Lower leg skin (tissue), 4 donors: ENCODE results near the gene NCMAP. TPM values are rescaled to one million over a fixed set of nuclear protein-coding genes. Genes with fewer than 3 reads are reported as not detected.

Source experiments
- DNase-seq, 2 donors: peaks; one replicate each; pipeline ENCODE4 v3.0.0-alpha.2; 2019; ENCODE audit warnings: low spot score in 2 of 2
- H3K4me3 ChIP-seq: fragments of 200-600 bp; sonication (generic); 2 replicates; pipeline ENCODE4 v1.5.1; 2017; ENCODE audit warnings: mild to moderate bottlenecking, low read depth; ENCODE audit not compliant: poor library complexity, severe bottlenecking
- CTCF ChIP-seq, 3 donors: fragments of 450-650 bp; IDR thresholded peaks; one replicate each; pipeline ENCODE4 v1.5.1; 2016; ENCODE audit warnings: antibody characterized with exemption in 3 of 3, mild to moderate bottlenecking in 3 of 3, moderate library complexity in 2 of 3
- POLR2A ChIP-seq, 2 donors: fragments of 450-650 bp; IDR thresholded peaks; one replicate each; pipeline ENCODE4 v1.6.1; 2016 to 2017; ENCODE audit warnings: antibody characterized with exemption in 2 of 2, mild to moderate bottlenecking in 1 of 2, moderate library complexity in 1 of 2
- WGBS, 2 donors: methylation state at CpG; one replicate each; pipeline ENCODE4 v1.1.5; 2018; 5-methylcytosine and 5-hydroxymethylcytosine counted together
- intact Hi-C: fragments of 100-400 bp; cut with DNase I; formaldehyde crosslinking; loops from one replicate; pipeline ENCODE4 v1.15.0; 2023; ENCODE audit warnings: low total_unique reads
- total RNA-seq, 4 donors: library from RNA; depleted of rRNA; stranded (reverse); fragments of >200 nt; gene quantifications; one replicate each; pipeline ENCODE4 v1.1.0, GENCODE V29; 2016

The NCMAP gene
- total RNA-seq, 4 donors from 2014 or later: 0.21 to 1.3 (median 0.60) TPM

DNA sequence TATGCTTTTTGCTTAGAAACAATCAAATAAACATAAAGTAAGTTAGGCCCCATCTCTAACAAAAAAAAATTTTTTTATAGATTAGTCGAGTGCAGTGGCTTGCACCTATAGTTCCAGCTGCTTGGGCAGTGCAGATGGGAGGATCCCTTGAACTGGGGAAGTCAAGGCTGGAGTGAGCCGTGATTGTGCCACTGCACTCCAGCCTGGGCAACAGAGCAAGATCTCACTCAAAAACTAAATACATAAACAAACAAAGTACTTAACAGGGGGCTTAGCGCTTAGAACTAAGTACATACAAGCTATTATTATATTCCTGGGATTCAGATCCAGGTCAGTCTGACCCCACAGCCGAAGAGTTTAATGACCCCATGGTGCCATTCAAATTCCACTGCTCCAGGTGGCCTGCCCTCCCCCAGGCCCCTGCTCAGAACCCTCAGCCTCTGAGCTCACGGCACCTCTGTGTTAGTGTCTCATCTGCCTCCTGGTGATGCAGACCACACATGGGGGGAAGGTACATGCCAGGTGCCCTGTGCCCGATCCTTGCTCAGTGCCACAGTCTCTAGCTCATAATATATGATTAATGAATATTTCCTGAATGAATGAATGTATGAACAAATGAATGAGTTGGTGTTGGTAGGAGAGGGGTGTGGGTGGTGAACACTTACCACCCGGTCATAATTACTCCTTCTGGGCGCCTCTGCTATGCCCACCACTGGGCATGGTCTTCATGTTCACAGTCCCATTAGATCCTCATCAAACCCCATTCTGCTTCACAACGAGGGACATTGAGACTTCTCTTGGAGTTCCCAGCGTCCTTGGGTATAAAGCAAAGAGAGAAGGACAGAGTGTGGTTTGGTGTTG, 14.6 kb downstream of the NCMAP start:
- intact Hi-C loops: no loop called here
- WGBS, 2 donors: 80 to 83% methylated on average over 10 of the region's 10 CpGs
- no peak for DNase-seq
- no peak overlapping the region for H3K4me3 ChIP-seq
- TF ChIP-seq POLR2A (IDR thresholded peaks at IDR 0.05) (no peak), CTCF (IDR thresholded peaks at IDR 0.05) (no peak)

- WGBS, 2 donors: 78 to 88% methylated on average over 3 to 9 of the region's 9 CpGs
- no peak overlapping the region for H3K4me3 ChIP-seq
- intact Hi-C loops: no loop called here
- TF ChIP-seq POLR2A (IDR thresholded peaks at IDR 0.05) (no peak), CTCF (IDR thresholded peaks at IDR 0.05) (no peak)
- DNase-seq: no peak
These were observed 16.4 kb downstream of the NCMAP start for GRCh38 chr1:24572301-24572700.

DNA sequence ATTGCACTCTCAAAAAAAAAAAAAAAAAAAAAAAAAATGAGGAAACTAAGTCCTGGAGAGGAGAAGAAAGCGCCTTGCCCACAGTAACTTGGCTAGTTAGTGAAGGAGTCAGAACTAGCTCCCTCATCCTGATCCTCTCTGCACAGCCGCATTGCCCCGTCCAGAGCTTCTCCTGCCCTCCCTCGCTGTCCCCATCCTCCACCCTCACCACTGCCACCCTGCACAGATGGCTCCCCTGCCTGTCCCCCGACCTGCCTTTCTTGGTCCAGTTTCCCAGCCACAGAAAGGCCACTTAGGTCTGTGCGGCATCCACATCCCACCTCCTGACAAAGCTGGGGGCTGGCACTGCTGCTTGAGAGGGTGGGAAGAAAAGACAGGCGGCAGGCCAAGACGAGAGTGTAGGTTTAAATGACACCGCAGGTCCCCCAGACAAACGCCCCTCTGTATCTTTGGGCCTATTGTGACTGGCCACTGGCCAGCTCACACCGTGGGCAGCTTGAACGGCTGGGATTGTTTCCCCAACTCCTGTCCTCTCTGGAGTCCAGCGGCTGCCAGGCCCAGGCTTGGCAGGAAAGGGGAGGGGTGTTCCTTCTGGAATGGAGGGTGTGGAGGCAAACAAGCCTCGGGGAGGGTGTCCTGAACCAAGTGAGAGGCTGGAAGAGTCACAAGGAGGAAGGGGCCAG, 20.2 kb downstream of the NCMAP start:
- no peak overlapping the region for H3K4me3 ChIP-seq
- DNase-seq: no peak
- TF ChIP-seq CTCF (IDR thresholded peaks at IDR 0.05): no peak
- TF ChIP-seq POLR2A (IDR thresholded peaks at IDR 0.05): no peak
- 60% methylated on average over 14 of the region's 14 CpGs for WGBS, 2 donors
- intact Hi-C loops: no loop called here

DNA sequence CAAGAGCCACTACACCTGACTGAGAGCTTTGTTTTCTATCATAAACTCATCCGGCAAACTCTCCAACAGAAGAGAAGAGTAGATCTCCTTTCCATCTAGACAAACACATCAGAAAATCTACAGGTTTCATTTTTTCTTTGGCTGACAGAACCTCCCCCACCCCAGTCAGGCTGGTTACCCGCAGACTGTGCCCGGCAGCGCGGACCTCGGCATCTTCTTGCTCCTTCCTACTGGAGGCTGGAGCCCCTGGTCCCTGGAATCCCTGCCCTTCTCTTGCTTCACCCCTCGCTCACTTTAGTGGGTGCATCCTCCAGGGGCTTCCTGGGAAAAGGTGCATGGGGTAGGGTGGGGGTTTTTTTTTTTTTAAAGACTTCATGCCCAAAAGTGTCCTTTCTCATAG, 23.0 kb downstream of the NCMAP start:
- no peak overlapping the region for H3K4me3 ChIP-seq
- DNase-seq: no peak
- 94 to 95% methylated on average over 6 to 7 of the region's 7 CpGs for WGBS, 2 donors
- TF ChIP-seq CTCF (IDR thresholded peaks at IDR 0.05): no peak
- TF ChIP-seq POLR2A (IDR thresholded peaks at IDR 0.05): no peak
- intact Hi-C loops: no loop called here

DNA sequence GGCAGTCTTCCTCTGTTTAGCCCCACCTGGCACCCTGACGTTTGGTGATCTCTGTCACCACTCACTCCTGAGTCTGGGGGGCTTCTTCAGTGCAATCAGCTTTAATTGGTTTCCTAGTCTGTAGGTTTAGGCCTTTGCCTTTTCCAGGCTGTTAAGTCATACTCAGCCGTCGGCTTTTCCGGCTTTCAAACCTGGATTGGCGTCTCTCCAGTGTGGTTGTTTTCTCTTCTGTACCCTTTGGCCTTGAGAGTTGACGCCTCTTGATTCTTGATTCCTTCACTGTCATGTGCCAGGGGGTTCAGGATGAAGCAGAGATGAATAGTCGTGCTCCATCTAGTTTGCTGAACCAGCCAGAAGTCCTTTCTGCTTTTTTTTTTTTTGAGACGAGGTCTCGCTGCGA, 24.9 kb downstream of the NCMAP start:
- TF ChIP-seq CTCF (IDR thresholded peaks at IDR 0.05) (no peak), POLR2A (IDR thresholded peaks at IDR 0.05) (no peak)
- no peak for DNase-seq
- intact Hi-C loops: no loop called here
- H3K4me3 ChIP-seq: no peak overlapping the region
- 76 to 81% methylated on average over 10 of the region's 10 CpGs for WGBS, 2 donors
